Prostate gland (tissue), 2 donors: ENCODE measurements around the gene MTERF2. TPM values are rescaled to one million over a fixed set of nuclear protein-coding genes. Genes with fewer than 3 reads are reported as not detected.
"Not testable (repeated sequence)": the region's sequence is repeated elsewhere in the genome, so short reads cannot be mapped to it uniquely, and the experiment has no call there.

Experiments used
- DNase-seq: peaks from one replicate; pipeline ENCODE4 v3.0.0-alpha.2; 2019; ENCODE audit warnings: low spot score
- H3K27ac ChIP-seq, 2 donors: fragments of 200-600 bp; sonication (generic); 2 replicates each; pipeline ENCODE4 v1.5.1; 2017 to 2019
- H3K27me3 ChIP-seq: fragments of 200-600 bp; sonication (generic); replicated peaks from 2 replicates; pipeline ENCODE4 v1.5.1; 2019; ENCODE audit not compliant: insufficient read depth
- H3K36me3 ChIP-seq, 2 donors: fragments of 200-600 bp; sonication (generic); 1 replicate in 1 of 2; 2 replicates in 1 of 2; pipeline versions ENCODE4 v1.5.1 to v1.8.1; 2017 to 2019
- H3K4me1 ChIP-seq: fragments of 200-600 bp; sonication (generic); replicated peaks from 2 replicates; pipeline ENCODE4 v1.5.1; 2019
- H3K4me3 ChIP-seq, 2 donors: fragments of 200-600 bp; sonication (generic); 2 replicates each; pipeline ENCODE4 v1.5.1; 2017 to 2019
- H3K9me3 ChIP-seq: fragments of 200-600 bp; sonication (generic); 2 replicates; pipeline ENCODE4 v1.5.1; 2017
- POLR2A ChIP-seq: fragments of 450-650 bp; IDR thresholded peaks from one replicate; pipeline ENCODE4 v1.6.1; 2016; ENCODE audit warnings: antibody characterized with exemption, mild to moderate bottlenecking
- POLR2AphosphoS5 ChIP-seq: sonication (generic); formaldehyde crosslinking; IDR thresholded peaks from one replicate; pipeline ENCODE4 v1.6.1; 2017; ENCODE audit warnings: antibody characterized with exemption
- WGBS: methylation state at CpG from one replicate; pipeline ENCODE4 v1.1.5; 2018; 5-methylcytosine and 5-hydroxymethylcytosine counted together
- intact Hi-C: fragments of 100-400 bp; cut with DNase I; formaldehyde crosslinking; loops from one replicate; pipeline ENCODE4 v1.14.2; 2022
- total RNA-seq, 2 donors: library from RNA; depleted of rRNA; stranded (reverse); fragments of >200 nt; gene quantifications; one replicate each; pipeline ENCODE4 v1.1.0, GENCODE V29; 2016
- TF ChIP-seq, protein P1 (sequence below), 4 experiments: fragments of 200-600 bp in 2 of 4; fragments of 450-650 bp in 2 of 4; sonication (generic) in 2 of 4; IDR thresholded peaks; 1 replicate in 3 of 4; 2 replicates in 1 of 4; pipeline ENCODE4 v1.5.1; 2016 to 2019; ENCODE audit warnings: antibody characterized with exemption in 4 of 4, mild to moderate bottlenecking in 2 of 4, moderate library complexity in 2 of 4

MTERF2 gene
- total RNA-seq, 2 donors from 2014 or later: 11.3 to 18.1 TPM

DNA sequence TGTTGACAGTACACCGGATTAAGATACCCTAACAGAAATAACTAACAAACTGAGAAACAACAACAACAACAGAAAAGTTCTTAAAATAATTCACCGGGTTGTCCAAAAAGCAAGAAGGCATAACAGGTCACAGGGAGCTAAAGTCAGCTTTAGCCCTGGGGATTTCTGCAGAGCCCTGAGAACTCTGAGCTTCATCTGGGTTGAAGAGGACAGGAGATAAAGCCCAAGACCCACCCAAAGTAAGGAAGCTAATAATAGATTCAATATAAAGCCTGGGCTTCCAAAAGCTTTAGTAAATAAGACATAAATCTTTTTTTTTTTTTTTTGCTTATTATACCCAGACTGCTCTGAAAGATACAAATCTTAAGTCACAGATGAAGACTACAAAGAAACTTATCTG is 44.1 kb upstream of the MTERF2 start:
- no peak for DNase-seq
- Histone ChIP-seq H3K4me1 (peaks cover 5% of the 10 kb centered on the region), H3K27ac (no peak overlapping the region), H3K9me3 (no peaks in the 10 kb centered on the region), H3K4me3 (no peak overlapping the region), H3K27me3 (no peaks in the 10 kb centered on the region), H3K36me3 (no peaks in the 10 kb centered on the region)
- intact Hi-C loops: no loop called here
- TF ChIP-seq POLR2A (no peak), POLR2AphosphoS5 (no peak)
- TF ChIP-seq, protein P1, sequence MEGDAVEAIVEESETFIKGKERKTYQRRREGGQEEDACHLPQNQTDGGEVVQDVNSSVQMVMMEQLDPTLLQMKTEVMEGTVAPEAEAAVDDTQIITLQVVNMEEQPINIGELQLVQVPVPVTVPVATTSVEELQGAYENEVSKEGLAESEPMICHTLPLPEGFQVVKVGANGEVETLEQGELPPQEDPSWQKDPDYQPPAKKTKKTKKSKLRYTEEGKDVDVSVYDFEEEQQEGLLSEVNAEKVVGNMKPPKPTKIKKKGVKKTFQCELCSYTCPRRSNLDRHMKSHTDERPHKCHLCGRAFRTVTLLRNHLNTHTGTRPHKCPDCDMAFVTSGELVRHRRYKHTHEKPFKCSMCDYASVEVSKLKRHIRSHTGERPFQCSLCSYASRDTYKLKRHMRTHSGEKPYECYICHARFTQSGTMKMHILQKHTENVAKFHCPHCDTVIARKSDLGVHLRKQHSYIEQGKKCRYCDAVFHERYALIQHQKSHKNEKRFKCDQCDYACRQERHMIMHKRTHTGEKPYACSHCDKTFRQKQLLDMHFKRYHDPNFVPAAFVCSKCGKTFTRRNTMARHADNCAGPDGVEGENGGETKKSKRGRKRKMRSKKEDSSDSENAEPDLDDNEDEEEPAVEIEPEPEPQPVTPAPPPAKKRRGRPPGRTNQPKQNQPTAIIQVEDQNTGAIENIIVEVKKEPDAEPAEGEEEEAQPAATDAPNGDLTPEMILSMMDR (IDR thresholded peaks at IDR 0.05): no peak
- 85% methylated on average over 2 of the region's 2 CpGs for WGBS

DNA sequence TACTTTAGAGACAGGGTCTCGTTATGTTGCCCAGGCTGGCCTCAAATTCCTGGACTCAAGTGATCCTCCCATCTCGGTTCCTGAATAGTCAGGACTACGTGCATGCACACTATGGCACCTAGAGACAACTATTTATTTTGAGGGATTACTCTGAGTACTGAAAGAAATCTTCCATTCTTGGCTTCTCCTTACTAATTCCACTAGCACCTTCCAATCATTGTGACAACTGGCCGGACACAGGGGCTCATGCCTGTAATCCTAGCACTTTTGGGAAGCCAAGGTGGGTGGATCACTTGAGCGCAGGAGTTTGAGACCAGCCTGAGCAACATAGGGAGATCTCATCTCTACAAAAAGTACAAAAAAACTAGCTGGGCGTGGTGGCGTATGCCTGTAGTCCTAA is 42.1 kb upstream of the MTERF2 start:
- Histone ChIP-seq H3K27me3 (no peaks in the 10 kb centered on the region), H3K9me3 (no peaks in the 10 kb centered on the region), H3K4me1 (peaks cover 5% of the 10 kb centered on the region), H3K27ac (no peak overlapping the region), H3K36me3 (no peaks in the 10 kb centered on the region), H3K4me3 (no peak overlapping the region)
- intact Hi-C loops: loop anchor here (5.0 kb wide), 1 partner anchor 72 kb away; the partner anchor contains the start of gene TMEM263
- 70% methylated on average over 7 of the region's 7 CpGs for WGBS
- DNase-seq: no peak
- TF ChIP-seq, protein P1 (IDR thresholded peaks at IDR 0.05): no peak
- TF ChIP-seq POLR2A (no peak), POLR2AphosphoS5 (no peak)

DNA sequence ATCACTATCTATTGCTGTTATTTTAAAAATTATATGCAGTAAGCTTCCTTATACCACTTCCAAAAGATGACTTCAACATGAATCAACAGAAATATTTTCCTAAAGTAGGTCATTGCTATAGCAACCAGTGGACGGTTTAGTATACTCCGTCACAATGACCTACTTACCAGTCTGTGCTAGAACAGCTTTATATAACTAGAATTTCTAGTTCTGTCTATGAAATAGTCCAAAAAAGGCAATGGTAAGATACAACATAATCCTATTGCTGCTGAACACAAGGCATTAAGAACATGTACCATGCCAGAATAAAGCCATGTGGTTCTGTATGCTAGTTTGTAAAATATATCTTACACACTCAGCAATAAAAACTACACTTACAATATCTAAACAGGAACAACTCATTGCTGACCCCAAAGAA is 40.7 kb upstream of the MTERF2 start:
- TF ChIP-seq POLR2AphosphoS5 (peak; percentile 93), POLR2A (no peak)
- no peaks in the 10 kb centered on the region for H3K27me3 ChIP-seq
- DNase-seq: peak; percentile 49
- peaks cover 5% of the 10 kb centered on the region for H3K4me1 ChIP-seq
- no peaks in the 10 kb centered on the region for H3K9me3 ChIP-seq
- intact Hi-C loops: loop anchor here (2.0 to 5.0 kb wide), 2 partner anchors 63 to 70 kb away; partner anchors contain the start of gene TMEM263
- H3K4me3 ChIP-seq: no peak overlapping the region
- no peaks in the 10 kb centered on the region for H3K36me3 ChIP-seq
- WGBS: 5% methylated on average over 2 of the region's 2 CpGs
- H3K27ac ChIP-seq: peak overlapping the region; percentile 79 to 81

DNA sequence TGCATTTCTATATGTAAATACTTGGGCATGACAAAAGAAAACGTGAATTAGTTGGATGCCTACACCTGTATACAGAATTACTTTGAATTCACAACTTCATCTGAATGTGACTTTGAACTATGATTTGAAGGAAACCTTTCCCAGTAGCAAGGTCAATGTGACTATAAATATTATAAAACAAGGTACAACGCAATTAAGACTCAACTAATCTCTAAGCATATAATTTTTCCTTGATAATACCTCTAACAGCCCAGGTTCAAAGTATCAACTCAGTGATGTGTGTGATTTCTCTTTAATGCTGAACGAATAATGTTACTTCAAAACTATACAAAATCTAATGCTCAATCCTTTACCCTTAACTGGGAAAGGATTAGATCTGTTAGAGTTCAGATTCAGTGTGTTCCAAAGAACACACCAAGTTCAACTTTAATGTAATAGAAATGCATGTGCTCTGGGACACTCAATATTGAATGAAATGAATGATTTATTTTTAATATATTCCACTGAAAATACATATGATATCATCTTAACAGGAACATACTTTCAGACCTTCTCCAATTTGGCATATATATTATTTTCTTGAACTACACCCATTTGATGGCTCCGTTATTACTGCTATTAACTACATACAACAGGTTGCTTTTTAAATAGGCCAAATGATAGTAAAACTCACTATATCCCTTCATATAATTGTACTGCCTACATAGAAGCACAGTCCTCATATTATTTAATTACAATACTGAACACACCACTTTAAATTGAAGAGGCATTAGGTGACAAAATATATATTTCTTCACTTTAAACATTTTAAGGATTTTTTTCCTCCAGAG is 40.1 kb upstream of the MTERF2 start:
- 41% methylated on average over 4 of the region's 4 CpGs for WGBS
- Histone ChIP-seq H3K36me3 (no peaks in the 10 kb centered on the region), H3K4me3 (no peak overlapping the region), H3K4me1 (peaks cover 5% of the 10 kb centered on the region), H3K9me3 (no peaks in the 10 kb centered on the region), H3K27ac (peak overlapping the region; percentile 79 to 81), H3K27me3 (no peaks in the 10 kb centered on the region)
- TF ChIP-seq POLR2AphosphoS5 (no peak), POLR2A (no peak)
- TF ChIP-seq, protein P1 (IDR thresholded peaks at IDR 0.05): no peak
- DNase-seq: no peak
- intact Hi-C loops: loop anchor here (2.0 to 5.0 kb wide), 2 partner anchors 64 to 70 kb away; partner anchors contain the start of gene TMEM263

DNA sequence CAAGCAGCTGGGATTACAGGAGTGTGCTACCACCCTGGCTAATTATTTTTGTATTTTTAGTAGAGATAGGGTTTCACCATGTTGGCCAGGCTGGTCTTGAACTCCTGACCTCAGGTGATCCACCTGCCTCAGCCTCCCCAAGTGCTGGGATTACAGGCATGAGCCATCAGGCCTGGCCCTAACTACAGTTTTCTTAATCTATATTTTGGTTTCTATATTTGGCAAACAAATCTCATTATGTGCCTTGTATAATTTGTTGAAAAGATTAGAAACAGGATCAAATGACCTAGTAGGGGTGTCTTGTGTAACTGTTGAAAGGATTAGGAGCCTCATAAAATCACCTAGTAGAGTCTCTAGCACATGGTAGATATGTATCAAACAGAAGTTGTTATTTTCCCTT is 39.4 kb upstream of the MTERF2 start:
- not testable (repeated sequence) for H3K4me3 ChIP-seq, H3K9me3 ChIP-seq, H3K27me3 ChIP-seq, H3K4me1 ChIP-seq, DNase-seq, H3K36me3 ChIP-seq
- H3K27ac ChIP-seq: peak overlapping the region; percentile 79 to 81
- intact Hi-C loops: loop anchor here (2.0 to 5.0 kb wide), 2 partner anchors 64 to 69 kb away; partner anchors contain the start of gene TMEM263

DNA sequence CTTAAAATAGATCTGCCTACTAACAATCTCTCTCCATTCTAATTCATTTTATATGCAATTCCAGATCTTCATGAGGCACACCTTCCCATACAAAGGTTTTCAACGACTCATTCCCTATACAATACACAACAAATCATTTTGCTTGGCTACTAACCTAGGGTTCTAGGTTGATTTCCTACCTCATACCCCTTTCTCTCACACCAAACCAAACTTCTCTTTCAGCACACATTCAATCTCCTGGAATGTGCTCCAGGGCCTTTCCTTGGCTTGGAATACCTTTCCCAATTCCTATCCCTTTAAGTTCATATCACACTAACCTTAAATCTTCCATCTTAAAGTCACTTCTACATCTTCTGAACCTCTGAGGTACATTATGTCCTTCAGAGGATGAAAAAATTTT is 38.7 kb upstream of the MTERF2 start:
- DNase-seq: no peak
- Histone ChIP-seq H3K4me3 (no peak overlapping the region), H3K27me3 (no peaks in the 10 kb centered on the region), H3K4me1 (peaks cover 5% of the 10 kb centered on the region), H3K9me3 (no peaks in the 10 kb centered on the region), H3K27ac (no peak overlapping the region), H3K36me3 (no peaks in the 10 kb centered on the region)
- 81% methylated on average over 1 of the region's 1 CpG for WGBS
- intact Hi-C loops: loop anchor here (2.0 to 5.0 kb wide), 2 partner anchors 65 to 68 kb away; partner anchors contain the start of gene TMEM263
- TF ChIP-seq POLR2AphosphoS5 (no peak), POLR2A (no peak)
- TF ChIP-seq, protein P1 (IDR thresholded peaks at IDR 0.05): no peak
